Mucosa of descending colon (tissue), 3 donors: ENCODE measurements around the gene TNNI3K. TPM values are rescaled to one million over a fixed set of nuclear protein-coding genes. Genes with fewer than 3 reads are reported as not detected.
A peak's percentile ranks its signal among the peaks of the same experiment; 100 is the strongest.

Experiments used
- ATAC-seq: fragments of 200-7000 bp; cut with Tn5 transposase; one replicate; pipeline ENCODE4 v1.9.1; 2020; ENCODE audit warnings: mild to moderate bottlenecking, moderate library complexity
- DNase-seq, 3 donors: peaks; one replicate each; pipeline ENCODE4 v3.0.0-alpha.2; 2020
- H3K36me3 ChIP-seq: fragments of 200-600 bp; one replicate; pipeline ENCODE4 v1.8.0; 2021; ENCODE audit warnings: low read depth, mild to moderate bottlenecking
- H3K4me1 ChIP-seq: fragments of 200-600 bp; one replicate; pipeline ENCODE4 v1.8.0; 2021; ENCODE audit warnings: low read depth, mild to moderate bottlenecking
- H3K4me3 ChIP-seq: fragments of 200-600 bp; one replicate; pipeline ENCODE4 v1.8.0; 2021; ENCODE audit warnings: mild to moderate bottlenecking
- H3K9me3 ChIP-seq: fragments of 200-600 bp; one replicate; pipeline ENCODE4 v1.8.0; 2021; ENCODE audit warnings: mild to moderate bottlenecking
- intact Hi-C, 2 donors: fragments of 100-400 bp; cut with DNase I in 1 of 2; cut with micrococcal nuclease in 1 of 2; formaldehyde crosslinking; loops; one replicate each; pipeline versions ENCODE4 v1.11.0 to v1.11.1; 2022; cut with DNase I, micrococcal nuclease
- total RNA-seq, 3 donors: library from RNA; stranded (reverse); fragmentation: NEBNext Ultra II Directional in 2 of 3; extraction: Animal tissue kit (Norgen Biotek cat#: 25700) in 2 of 3; gene quantifications; one replicate each; pipeline versions ENCODE4 v1.2.1 to v1.2.4, GENCODE V29; 2021 to 2023
- TF ChIP-seq, protein P1 (sequence below): fragments of 200-600 bp; IDR thresholded peaks from one replicate; pipeline ENCODE4 v1.8.0; 2022; ENCODE audit warnings: antibody characterized with exemption, mild to moderate bottlenecking
- donor health status: DM: no; HTN: no; CAD: no; lungs with moderate emphysema.
- donor health status: DM: no; HTN: no; CAD: no.
- donor health status: DM: no; HTN: yes; CAD: no.

The TNNI3K gene
- total RNA-seq, 3 donors from 2014 or later, result 0.72 to 1.1 (median 1.1) TPM

DNA sequence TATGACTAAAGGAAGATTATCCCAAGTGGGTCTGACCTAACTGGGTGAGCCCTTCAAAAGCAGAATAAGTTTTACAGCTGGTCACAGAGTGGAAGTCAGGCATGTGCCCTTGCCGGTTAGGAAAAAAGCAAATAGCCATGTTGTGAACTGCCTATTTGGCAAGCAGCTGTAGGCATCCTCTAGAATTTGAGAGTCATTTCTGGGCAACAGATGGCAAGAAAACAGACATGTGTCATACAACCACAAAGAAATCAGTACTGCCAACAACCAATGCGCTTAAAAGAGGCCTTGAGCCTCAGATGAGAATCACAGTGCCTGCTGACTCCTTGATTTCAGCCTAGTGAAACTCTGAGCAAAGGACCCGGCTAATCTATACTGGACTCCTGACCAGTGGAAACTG, 250.4 kb downstream of the TNNI3K start:
- TF ChIP-seq, protein P1, sequence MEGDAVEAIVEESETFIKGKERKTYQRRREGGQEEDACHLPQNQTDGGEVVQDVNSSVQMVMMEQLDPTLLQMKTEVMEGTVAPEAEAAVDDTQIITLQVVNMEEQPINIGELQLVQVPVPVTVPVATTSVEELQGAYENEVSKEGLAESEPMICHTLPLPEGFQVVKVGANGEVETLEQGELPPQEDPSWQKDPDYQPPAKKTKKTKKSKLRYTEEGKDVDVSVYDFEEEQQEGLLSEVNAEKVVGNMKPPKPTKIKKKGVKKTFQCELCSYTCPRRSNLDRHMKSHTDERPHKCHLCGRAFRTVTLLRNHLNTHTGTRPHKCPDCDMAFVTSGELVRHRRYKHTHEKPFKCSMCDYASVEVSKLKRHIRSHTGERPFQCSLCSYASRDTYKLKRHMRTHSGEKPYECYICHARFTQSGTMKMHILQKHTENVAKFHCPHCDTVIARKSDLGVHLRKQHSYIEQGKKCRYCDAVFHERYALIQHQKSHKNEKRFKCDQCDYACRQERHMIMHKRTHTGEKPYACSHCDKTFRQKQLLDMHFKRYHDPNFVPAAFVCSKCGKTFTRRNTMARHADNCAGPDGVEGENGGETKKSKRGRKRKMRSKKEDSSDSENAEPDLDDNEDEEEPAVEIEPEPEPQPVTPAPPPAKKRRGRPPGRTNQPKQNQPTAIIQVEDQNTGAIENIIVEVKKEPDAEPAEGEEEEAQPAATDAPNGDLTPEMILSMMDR, result no peak
- intact Hi-C loops, result no loop called here
- H3K4me1 ChIP-seq, result no peaks in the 10 kb centered on the region
- no peak overlapping the region for H3K4me3 ChIP-seq
- H3K36me3 ChIP-seq, result no peaks in the 10 kb centered on the region
- no peaks in the 10 kb centered on the region for H3K9me3 ChIP-seq
- DNase-seq (no peak), ATAC-seq (no peak)

DNA sequence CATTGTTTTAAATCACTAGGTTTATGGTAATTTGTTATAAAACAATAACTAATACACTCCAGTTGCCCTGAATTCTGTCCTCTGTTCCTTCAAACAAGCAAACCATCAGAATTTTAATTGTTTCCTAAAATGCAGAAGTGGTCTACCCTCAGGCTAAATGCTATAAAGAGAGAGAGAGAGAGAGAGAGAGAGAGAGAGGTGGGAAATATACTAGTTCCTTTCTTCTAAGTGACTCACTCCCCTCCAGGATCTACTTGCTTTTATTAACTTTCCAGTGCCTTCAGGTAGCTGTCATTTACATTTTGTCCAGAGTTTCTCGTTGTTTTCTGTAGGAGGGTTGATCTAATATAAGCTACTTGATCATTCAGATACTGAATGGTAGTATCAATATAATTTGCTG, 250.8 kb downstream of the TNNI3K start:
- Histone ChIP-seq H3K36me3 (no peaks in the 10 kb centered on the region), H3K4me1 (no peaks in the 10 kb centered on the region), H3K4me3 (no peak overlapping the region), H3K9me3 (no peaks in the 10 kb centered on the region)
- ATAC-seq (no peak), DNase-seq (no peak)
- intact Hi-C loops, result no loop called here
- TF ChIP-seq, protein P1, result no peak

DNA sequence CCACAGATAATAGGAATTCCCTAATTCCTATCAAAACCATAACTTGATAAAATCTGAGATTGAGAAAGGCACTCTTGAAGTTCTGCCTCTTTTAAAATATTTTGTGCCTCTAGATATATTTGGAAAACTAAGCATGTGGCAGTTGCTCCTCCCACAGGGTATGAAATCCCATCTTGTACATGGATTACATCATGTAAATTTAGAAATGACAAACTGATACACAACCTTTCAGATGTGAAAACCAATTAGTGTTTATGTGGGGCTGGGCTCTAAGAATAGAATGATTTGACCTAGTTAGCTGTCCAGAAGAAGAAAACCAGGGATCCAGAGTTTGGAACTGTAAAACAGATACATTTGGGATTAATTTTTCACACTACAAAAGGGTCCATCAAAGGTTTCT, 261.5 kb downstream of the TNNI3K start:
- intact Hi-C loops, result no loop called here

DNA sequence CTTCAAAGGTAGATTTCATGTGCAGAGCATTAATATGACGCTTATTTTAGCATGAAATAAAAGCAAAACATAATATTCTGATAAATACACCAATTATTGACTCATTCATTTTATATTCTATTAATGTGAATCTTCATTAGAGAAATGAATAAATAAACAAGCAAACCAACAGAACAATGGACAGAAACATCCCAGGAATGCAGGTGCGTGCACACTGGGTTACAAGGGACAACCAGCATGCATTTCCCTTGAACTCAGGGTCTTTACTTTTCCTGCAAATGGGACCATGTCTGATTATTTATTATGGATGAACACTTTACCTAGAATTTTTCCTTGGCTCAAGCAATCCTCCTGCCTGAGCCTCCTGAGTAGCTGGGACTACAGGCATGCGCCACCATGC, 263.7 kb downstream of the TNNI3K start:
- TF ChIP-seq, protein P1, result no peak
- no peaks in the 10 kb centered on the region for H3K36me3 ChIP-seq
- intact Hi-C loops, result no loop called here
- H3K9me3 ChIP-seq, result no peaks in the 10 kb centered on the region
- no peak for ATAC-seq
- H3K4me3 ChIP-seq, result no peak overlapping the region
- no peak for DNase-seq
- H3K4me1 ChIP-seq, result no peaks in the 10 kb centered on the region

More for the DNA sequence above, 261.5 kb downstream of the TNNI3K start:
- Histone ChIP-seq H3K4me3 (no peak overlapping the region), H3K9me3 (no peaks in the 10 kb centered on the region), H3K36me3 (no peaks in the 10 kb centered on the region), H3K4me1 (no peaks in the 10 kb centered on the region)
- ATAC-seq (no peak), DNase-seq (no peak)
- TF ChIP-seq, protein P1, result no peak

DNA sequence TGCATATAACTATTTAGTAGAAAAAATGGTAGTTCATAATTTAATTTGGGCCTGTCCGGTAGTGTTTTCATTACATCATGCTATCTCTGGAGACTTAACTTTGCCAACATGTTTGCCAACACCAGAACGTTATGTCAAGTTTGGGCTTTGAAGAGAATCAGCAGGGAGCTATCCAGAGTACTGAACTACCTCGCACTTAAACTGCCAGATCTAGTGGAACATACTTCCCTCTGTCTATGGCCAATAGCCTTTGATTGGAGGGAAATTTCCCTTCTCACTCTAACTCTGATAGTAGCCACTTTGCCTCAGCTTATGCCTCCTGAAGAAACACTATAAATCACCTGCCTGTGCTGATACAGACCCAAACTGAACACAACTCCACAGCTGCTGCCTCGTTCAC, 267.2 kb downstream of the TNNI3K start:
- no peak for ATAC-seq
- no peaks in the 10 kb centered on the region for H3K4me1 ChIP-seq
- H3K4me3 ChIP-seq, result no peak overlapping the region
- H3K36me3 ChIP-seq, result no peaks in the 10 kb centered on the region
- TF ChIP-seq, protein P1, result no peak
- DNase-seq, result peak in 1 of 3 donors; percentile 20
- intact Hi-C loops, result no loop called here
- no peaks in the 10 kb centered on the region for H3K9me3 ChIP-seq

DNA sequence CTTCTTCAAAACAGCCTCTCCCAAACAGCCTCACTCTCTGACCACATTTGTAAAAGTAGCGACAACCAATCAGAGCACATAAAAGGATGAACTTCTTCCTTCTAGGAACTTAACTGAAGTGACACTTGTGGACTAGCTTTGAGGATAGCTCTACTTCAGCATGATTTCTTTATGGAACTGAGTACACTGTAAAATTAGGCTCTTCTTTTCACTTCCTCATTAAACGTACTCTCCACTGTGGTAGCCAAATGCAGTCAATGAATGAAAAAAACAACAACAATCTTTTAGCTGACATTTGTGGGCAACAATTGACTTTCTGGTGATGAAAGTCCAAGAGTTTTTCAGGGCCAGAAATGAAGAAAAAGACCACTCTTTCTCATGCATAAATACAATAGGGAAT, 267.7 kb downstream of the TNNI3K start:
- intact Hi-C loops, result no loop called here
- no peak overlapping the region for H3K4me3 ChIP-seq
- no peaks in the 10 kb centered on the region for H3K36me3 ChIP-seq
- no peak for ATAC-seq
- H3K4me1 ChIP-seq, result no peaks in the 10 kb centered on the region
- DNase-seq, result no peak
- TF ChIP-seq, protein P1, result no peak
- no peaks in the 10 kb centered on the region for H3K9me3 ChIP-seq
